ENCODE measurements around the gene ZCCHC7. TPM values are rescaled to one million over a fixed set of nuclear protein-coding genes. Genes with fewer than 3 reads are reported as not detected.
A peak's percentile ranks its signal among the peaks of the same experiment; 100 is the strongest.

ZCCHC7 gene
- total and polyA plus RNA-seq, 10 of the 15 experiments (the other 5 are each of a cell fraction or from before 2014, with no cell fraction given), result 42.9 to 178 (median 53.3) TPM

GRCh38 chr9:37179576-37179975 is 59.2 kb downstream of the ZCCHC7 start:
- H3K9me3 ChIP-seq (replicated peaks; ENCODE audit: control insufficient read depth, insufficient read depth, low read length), result no peaks in the 10 kb centered on the region; the same call in 2 of the 3 replicates
- no TSS peak for BruUV-seq (replicated peaks)
- 36% methylated on average over 3 of the region's 3 CpGs for WGBS (ENCODE audit: insufficient coverage, insufficient replicate concordance, low lambda C conversion rate, missing lambda C conversion rate)
- DNase-seq (ENCODE audit: low read depth, low spot score) (no peak), ATAC-seq (no peak), FAIRE-seq (no peak)
- H3K4me2 ChIP-seq (ENCODE audit: control insufficient read depth, insufficient read depth), result no peak overlapping the region
- no peaks in the 10 kb centered on the region; a peak in 2 of 4 replicates for H3K36me3 ChIP-seq (ENCODE audit: control insufficient read depth in 2 of 2, insufficient read depth in 2 of 2, low read length in 1 of 2)
- no peaks in the 10 kb centered on the region for H4K20me1 ChIP-seq (ENCODE audit: control insufficient read depth, insufficient read depth)
- H3K27me3 ChIP-seq (replicated peaks in 1 of 2; ENCODE audit: control insufficient read depth in 2 of 2, insufficient read depth in 2 of 2, low read length in 1 of 2), result no peaks in the 10 kb centered on the region
- ChIA-PET CTCF (interaction anchor here (0.7 kb wide), 1 partner anchor 160 kb away, joined by 3 read pairs; no protein-coding TSS in a partner anchor), RAD21 (ENCODE audit: unreplicated experiment) (no interaction called here), POLR2A (no interaction called here), SMC1A (ENCODE audit: uncharacterized antibody, unreplicated experiment) (interaction anchor here (0.6 to 3.2 kb wide), 9 partner anchors 9 to 122 kb away, joined by 3 to 19 read pairs (median 5); no protein-coding TSS in a partner anchor)
- H3K4me3 ChIP-seq, result no peak overlapping the region
- H3K27ac ChIP-seq (ENCODE audit: control insufficient read depth, insufficient read depth), result no peak overlapping the region
- no peak for TF ChIP-seq CTCF (IDR thresholded peaks at IDR 0.05 in 2 of 3, conservative IDR thresholded peaks at IDR 0.05 in 1 of 3; ENCODE audit: control insufficient read depth in 2 of 3, extremely low read depth in 1 of 3, insufficient read depth in 1 of 3, low read depth in 3 of 3, low read length in 3 of 3)
- TF ChIP-seq MXI1 (IDR thresholded peaks at IDR 0.05; ENCODE audit: low read depth, low read length), result no peak
- TF ChIP-seq, protein P1, sequence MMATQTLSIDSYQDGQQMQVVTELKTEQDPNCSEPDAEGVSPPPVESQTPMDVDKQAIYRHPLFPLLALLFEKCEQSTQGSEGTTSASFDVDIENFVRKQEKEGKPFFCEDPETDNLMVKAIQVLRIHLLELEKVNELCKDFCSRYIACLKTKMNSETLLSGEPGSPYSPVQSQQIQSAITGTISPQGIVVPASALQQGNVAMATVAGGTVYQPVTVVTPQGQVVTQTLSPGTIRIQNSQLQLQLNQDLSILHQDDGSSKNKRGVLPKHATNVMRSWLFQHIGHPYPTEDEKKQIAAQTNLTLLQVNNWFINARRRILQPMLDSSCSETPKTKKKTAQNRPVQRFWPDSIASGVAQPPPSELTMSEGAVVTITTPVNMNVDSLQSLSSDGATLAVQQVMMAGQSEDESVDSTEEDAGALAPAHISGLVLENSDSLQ (IDR thresholded peaks at IDR 0.05), result peak; percentile 43
- intact Hi-C loops (cut with micrococcal nuclease; ENCODE audit: unreplicated experiment) (no loop called here), in situ Hi-C loops (cut with MboI) (no loop called here)
- no peak overlapping the region for H3K9ac ChIP-seq (ENCODE audit: control insufficient read depth, insufficient read depth, low read length)
- H3K79me2 ChIP-seq (ENCODE audit: control insufficient read depth, insufficient read depth, low read length), result peaks cover 25% of the 10 kb centered on the region
- H2AFZ ChIP-seq (ENCODE audit: control insufficient read depth, low read depth, low read length), result no peak overlapping the region
- no peaks in the 10 kb centered on the region; the same call in 1 of the 2 replicates for H3K4me1 ChIP-seq (ENCODE audit: control insufficient read depth, insufficient read depth, low read length)

Measured in GM12878 (cell line).